GM12878 (cell line): ENCODE results near the gene NKRF. TPM values are rescaled to one million over a fixed set of nuclear protein-coding genes. Genes with fewer than 3 reads are reported as not detected.

Experiments
- CTCF ChIP-seq, 3 experiments: IDR thresholded peaks in 2 of 3; conservative IDR thresholded peaks in 1 of 3; 2 replicates each; pipeline ENCODE4 v1.5.1; 2011; ENCODE audit warnings: low read depth in 3 of 3, low read length in 3 of 3, mild to moderate bottlenecking in 3 of 3, control low read depth in 2 of 3, moderate library complexity in 2 of 3, inconsistent platforms in 1 of 3, mixed read lengths in 1 of 3; ENCODE audit not compliant: control insufficient read depth in 2 of 3, insufficient read depth in 1 of 3; ENCODE audit errors: extremely low read depth in 1 of 3
- E4F1 ChIP-seq: fragments of 450-650 bp; IDR thresholded peaks from 2 replicates; pipeline ENCODE4 v1.6.1; 2018; ENCODE audit warnings: borderline replicate concordance, mild to moderate bottlenecking; ENCODE audit not compliant: partially characterized antibody
- STAT1 ChIP-seq: fragments of 450-650 bp; conservative IDR thresholded peaks from 2 replicates; pipeline ENCODE4 v1.6.1; 2014; ENCODE audit warnings: antibody characterized with exemption, mild to moderate bottlenecking
- polyA plus RNA-seq, 11 experiments: library from polyadenylated mRNA; depleted of rRNA in 4 of 11; unstranded in 6 of 11; stranded (reverse) in 5 of 11; fragments of >200 nt; fragmentation: Nextera tagmentation in 4 of 11; fragmentation: Illumina TruSeq in 1 of 11; extraction: Ambion mirVana in 4 of 11; extraction: Trizol in 1 of 11; gene quantifications; 1 replicate in 1 of 11; 2 replicates in 10 of 11; pipeline versions ENCODE4 v1.2.1 to v1.2.3, GENCODE V29; 2011 to 2016; ENCODE audit warnings: inconsistent platforms in 2 of 11, missing spikeins in 2 of 11, low read depth in 1 of 11
- total RNA-seq, 4 experiments: library from RNA; depleted of rRNA in 3 of 4; stranded (reverse); fragments of >200 nt in 3 of 4; fragmentation: Illumina TruSeq in 1 of 4; extraction: Trizol in 1 of 4; gene quantifications; 2 replicates each; pipeline versions ENCODE4 v1.2.1 to v1.2.3, GENCODE V29; 2013 to 2021
- TF ChIP-seq, protein P1 (sequence below): fragments of 150-350 bp; IDR thresholded peaks from 2 replicates; pipeline ENCODE4 v1.6.1; 2014; ENCODE audit warnings: mild to moderate bottlenecking, low read depth, low read length

NKRF gene
- total and polyA plus RNA-seq, 10 of the 15 experiments (the other 5 are each of a cell fraction or from before 2014, with no cell fraction given): 6.2 to 21.5 (median 10.1) TPM

DNA sequence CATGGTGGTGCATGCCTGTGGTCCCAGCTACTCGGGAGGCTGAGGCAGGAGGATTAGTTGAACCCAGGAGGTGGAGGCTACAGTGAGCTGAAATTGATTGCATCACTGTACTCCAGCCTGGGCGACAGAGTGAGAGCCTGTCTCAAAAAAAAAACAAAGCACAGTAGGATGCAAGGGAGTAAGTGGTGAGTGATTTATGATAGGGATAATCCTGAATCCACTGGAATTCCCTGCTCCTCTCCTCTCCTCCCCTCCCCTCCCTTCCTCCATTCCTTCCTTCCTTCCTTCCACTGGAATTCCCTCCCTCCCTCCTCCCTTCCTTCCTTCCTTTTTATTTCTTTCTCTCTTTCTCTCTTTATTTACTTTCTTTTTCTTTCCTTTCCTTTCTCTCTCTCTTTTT, 40.9 kb upstream of the NKRF start (continued):
- TF ChIP-seq, protein P1, sequence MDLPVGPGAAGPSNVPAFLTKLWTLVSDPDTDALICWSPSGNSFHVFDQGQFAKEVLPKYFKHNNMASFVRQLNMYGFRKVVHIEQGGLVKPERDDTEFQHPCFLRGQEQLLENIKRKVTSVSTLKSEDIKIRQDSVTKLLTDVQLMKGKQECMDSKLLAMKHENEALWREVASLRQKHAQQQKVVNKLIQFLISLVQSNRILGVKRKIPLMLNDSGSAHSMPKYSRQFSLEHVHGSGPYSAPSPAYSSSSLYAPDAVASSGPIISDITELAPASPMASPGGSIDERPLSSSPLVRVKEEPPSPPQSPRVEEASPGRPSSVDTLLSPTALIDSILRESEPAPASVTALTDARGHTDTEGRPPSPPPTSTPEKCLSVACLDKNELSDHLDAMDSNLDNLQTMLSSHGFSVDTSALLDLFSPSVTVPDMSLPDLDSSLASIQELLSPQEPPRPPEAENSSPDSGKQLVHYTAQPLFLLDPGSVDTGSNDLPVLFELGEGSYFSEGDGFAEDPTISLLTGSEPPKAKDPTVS: no peak
- TF ChIP-seq CTCF (IDR thresholded peaks at IDR 0.05 in 2 of 3, conservative IDR thresholded peaks at IDR 0.05 in 1 of 3; ENCODE audit: control insufficient read depth in 2 of 3, extremely low read depth in 1 of 3, insufficient read depth in 1 of 3, low read depth in 3 of 3, low read length in 3 of 3) (no peak), STAT1 (no peak), E4F1 (no peak)
- TF ChIP-seq, all 136 proteins: peak for 0
